GM19468 (cell line): ENCODE data around the gene CDR2L.

Experiments used
- ATAC-seq: cut with Tn5 transposase; IDR thresholded peaks from one replicate; pipeline ENCODE4 v1.9.1; 2021; ENCODE audit warnings: mild to moderate bottlenecking, moderate library complexity, moderate number of reproducible peaks; ENCODE audit not compliant: unreplicated experiment; ENCODE audit errors: extremely low read depth

Gene CDR2L

GRCh38 chr17:74987418-74987908 lies at the start of gene CDR2L:
Gene CDR2L, plus strand, starts transcription at chr17:74987632. Its CDS starts 412 bp downstream, at chr17:74988044.
- ATAC-seq, result peak; percentile 76

GRCh38 chr17:74938194-74938950 lies 49.1 kb upstream of the CDR2L start:
- ATAC-seq, result no peak

GRCh38 chr17:74939534-74939933 lies 47.9 kb upstream of the CDR2L start:
- no peak for ATAC-seq

- no peak for ATAC-seq
These were observed 46.2 kb upstream of the CDR2L start for GRCh38 chr17:74941128-74941725.

GRCh38 chr17:74943808-74944522 lies 43.5 kb upstream of the CDR2L start:
- ATAC-seq, result no peak

GRCh38 chr17:74945543-74945942 lies 41.9 kb upstream of the CDR2L start:
- ATAC-seq, result no peak

GRCh38 chr17:74946641-74947040 lies 40.8 kb upstream of the CDR2L start:
- ATAC-seq, result no peak

- ATAC-seq, result no peak
These were observed 40.2 kb upstream of the CDR2L start for GRCh38 chr17:74947041-74947754.

GRCh38 chr17:74949455-74950115 lies 37.8 kb upstream of the CDR2L start:
- no peak for ATAC-seq

GRCh38 chr17:74950207-74950606 lies 37.2 kb upstream of the CDR2L start:
- ATAC-seq, result no peak

GRCh38 chr17:74951065-74951464 lies 36.4 kb upstream of the CDR2L start:
- no peak for ATAC-seq

GRCh38 chr17:74951680-74952421 lies 35.6 kb upstream of the CDR2L start:
- ATAC-seq, result no peak

- ATAC-seq, result no peak
These were observed 34.9 kb upstream of the CDR2L start for GRCh38 chr17:74952431-74953133.

GRCh38 chr17:74953134-74953687 lies 34.2 kb upstream of the CDR2L start:
- ATAC-seq, result no peak

- no peak for ATAC-seq
These were observed 33.3 kb upstream of the CDR2L start for GRCh38 chr17:74954115-74954514.

- no peak for ATAC-seq
These were observed 32.6 kb upstream of the CDR2L start for GRCh38 chr17:74954665-74955421.

GRCh38 chr17:74956093-74956492 lies 31.3 kb upstream of the CDR2L start:
- no peak for ATAC-seq
